ENCODE measurements around the gene FRMD3. TPM values are rescaled to one million over a fixed set of nuclear protein-coding genes. Genes with fewer than 3 reads are reported as not detected.

The FRMD3 gene
- total and polyA plus RNA-seq, 2 donors (not counting 1 experiment from before 2014, with no cell fraction given), result 0.19 to 0.66 TPM

DNA sequence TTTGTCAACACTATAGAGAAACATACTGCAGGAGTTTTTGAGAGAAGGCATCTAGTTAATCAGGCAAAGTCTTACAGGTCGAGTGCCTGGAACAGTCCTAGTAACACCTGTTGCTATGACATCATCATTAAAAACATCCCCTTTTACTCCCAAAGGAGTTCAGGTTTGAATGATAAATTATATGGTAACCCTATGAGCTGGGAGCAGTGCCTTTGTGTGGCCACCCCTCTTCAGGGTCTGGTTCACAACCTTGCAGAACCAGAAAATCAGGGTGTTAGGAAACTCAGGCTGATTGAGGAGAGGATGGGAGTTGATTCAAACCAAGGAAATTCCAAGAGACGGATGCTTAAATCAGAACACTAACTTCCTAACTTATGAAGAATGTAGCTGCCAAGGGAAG, 296.1 kb downstream of the FRMD3 start:
- no peak for DNase-seq (ENCODE audit: low read depth in 2 of 2)
- H3K9ac ChIP-seq (ENCODE audit: insufficient read depth, low read length), result no peak overlapping the region
- no peaks in the 10 kb centered on the region for H3K4me1 ChIP-seq (ENCODE audit: control insufficient read depth, extremely low read depth, insufficient read depth, low read length)
- no peak overlapping the region for H3K4me2 ChIP-seq (ENCODE audit: extremely low read depth, insufficient read depth, low read length)
- H3K27ac ChIP-seq (ENCODE audit: insufficient read depth, low read length), result no peak overlapping the region
- TF ChIP-seq CTCF (conservative IDR thresholded peaks at IDR 0.05 in 1 of 2, IDR thresholded peaks at IDR 0.05 in 1 of 2; ENCODE audit: low read depth in 1 of 2, low read length in 2 of 2) (no peak), EZH2 (IDR thresholded peaks at IDR 0.05; ENCODE audit: low read length, missing control alignments) (no peak)
- no peaks in the 10 kb centered on the region for H4K20me1 ChIP-seq (ENCODE audit: control insufficient read depth, extremely low read depth, insufficient read depth, low read length)
- no peaks in the 10 kb centered on the region for H3K27me3 ChIP-seq (ENCODE audit: control insufficient read depth, insufficient read depth, low read length)
- H2AFZ ChIP-seq (ENCODE audit: low read length), result no peak overlapping the region
- no peaks in the 10 kb centered on the region for H3K36me3 ChIP-seq (ENCODE audit: control insufficient read depth, insufficient read depth, low read length)
- no peaks in the 10 kb centered on the region for H3K9me3 ChIP-seq (ENCODE audit: control insufficient read depth, insufficient read depth, low read depth, low read length)
- no peak overlapping the region for H3K4me3 ChIP-seq (replicated peaks in 1 of 4; ENCODE audit: control extremely low read depth in 1 of 4, insufficient read depth in 1 of 4, low read depth in 3 of 4, low read length in 4 of 4)
- H3K79me2 ChIP-seq (ENCODE audit: control insufficient read depth, insufficient read depth, low read length), result no peaks in the 10 kb centered on the region

GRCh38 chr9:83240671-83241070, 297.5 kb downstream of the FRMD3 start:
- H3K9ac ChIP-seq (ENCODE audit: insufficient read depth, low read length), result no peak overlapping the region
- no peak for DNase-seq (ENCODE audit: low read depth in 2 of 2)
- H3K79me2 ChIP-seq (ENCODE audit: control insufficient read depth, insufficient read depth, low read length), result no peaks in the 10 kb centered on the region
- H3K27me3 ChIP-seq (ENCODE audit: control insufficient read depth, insufficient read depth, low read length), result no peaks in the 10 kb centered on the region
- no peaks in the 10 kb centered on the region for H3K4me1 ChIP-seq (ENCODE audit: control insufficient read depth, extremely low read depth, insufficient read depth, low read length)
- no peaks in the 10 kb centered on the region for H3K9me3 ChIP-seq (ENCODE audit: control insufficient read depth, insufficient read depth, low read depth, low read length)
- no peak overlapping the region for H3K4me2 ChIP-seq (ENCODE audit: extremely low read depth, insufficient read depth, low read length)
- no peak overlapping the region for H3K27ac ChIP-seq (ENCODE audit: insufficient read depth, low read length)
- no peaks in the 10 kb centered on the region for H3K36me3 ChIP-seq (ENCODE audit: control insufficient read depth, insufficient read depth, low read length)
- H2AFZ ChIP-seq (ENCODE audit: low read length), result no peak overlapping the region
- H4K20me1 ChIP-seq (ENCODE audit: control insufficient read depth, extremely low read depth, insufficient read depth, low read length), result no peaks in the 10 kb centered on the region
- TF ChIP-seq EZH2 (IDR thresholded peaks at IDR 0.05; ENCODE audit: low read length, missing control alignments) (no peak), CTCF (conservative IDR thresholded peaks at IDR 0.05 in 1 of 2, IDR thresholded peaks at IDR 0.05 in 1 of 2; ENCODE audit: low read depth in 1 of 2, low read length in 2 of 2) (no peak)
- no peak overlapping the region for H3K4me3 ChIP-seq (replicated peaks in 1 of 4; ENCODE audit: control extremely low read depth in 1 of 4, insufficient read depth in 1 of 4, low read depth in 3 of 4, low read length in 4 of 4)

GRCh38 chr9:83239747-83240146, 298.5 kb downstream of the FRMD3 start:
- no peaks in the 10 kb centered on the region for H3K9me3 ChIP-seq (ENCODE audit: control insufficient read depth, insufficient read depth, low read depth, low read length)
- H4K20me1 ChIP-seq (ENCODE audit: control insufficient read depth, extremely low read depth, insufficient read depth, low read length), result no peaks in the 10 kb centered on the region
- no peak overlapping the region for H3K4me3 ChIP-seq (replicated peaks in 1 of 4; ENCODE audit: control extremely low read depth in 1 of 4, insufficient read depth in 1 of 4, low read depth in 3 of 4, low read length in 4 of 4)
- no peaks in the 10 kb centered on the region for H3K4me1 ChIP-seq (ENCODE audit: control insufficient read depth, extremely low read depth, insufficient read depth, low read length)
- no peak overlapping the region for H3K9ac ChIP-seq (ENCODE audit: insufficient read depth, low read length)
- H2AFZ ChIP-seq (ENCODE audit: low read length), result no peak overlapping the region
- H3K36me3 ChIP-seq (ENCODE audit: control insufficient read depth, insufficient read depth, low read length), result no peaks in the 10 kb centered on the region
- no peaks in the 10 kb centered on the region for H3K27me3 ChIP-seq (ENCODE audit: control insufficient read depth, insufficient read depth, low read length)
- H3K4me2 ChIP-seq (ENCODE audit: extremely low read depth, insufficient read depth, low read length), result no peak overlapping the region
- TF ChIP-seq EZH2 (IDR thresholded peaks at IDR 0.05; ENCODE audit: low read length, missing control alignments), result no peak
- TF ChIP-seq CTCF (conservative IDR thresholded peaks at IDR 0.05 in 1 of 2, IDR thresholded peaks at IDR 0.05 in 1 of 2; ENCODE audit: low read depth in 1 of 2, low read length in 2 of 2), result no peak
- no peaks in the 10 kb centered on the region for H3K79me2 ChIP-seq (ENCODE audit: control insufficient read depth, insufficient read depth, low read length)
- no peak for DNase-seq (ENCODE audit: low read depth in 2 of 2)
- no peak overlapping the region for H3K27ac ChIP-seq (ENCODE audit: insufficient read depth, low read length)

Data from fibroblast of lung (primary cell).